ENCODE data around the gene NEDD1.

DNA sequence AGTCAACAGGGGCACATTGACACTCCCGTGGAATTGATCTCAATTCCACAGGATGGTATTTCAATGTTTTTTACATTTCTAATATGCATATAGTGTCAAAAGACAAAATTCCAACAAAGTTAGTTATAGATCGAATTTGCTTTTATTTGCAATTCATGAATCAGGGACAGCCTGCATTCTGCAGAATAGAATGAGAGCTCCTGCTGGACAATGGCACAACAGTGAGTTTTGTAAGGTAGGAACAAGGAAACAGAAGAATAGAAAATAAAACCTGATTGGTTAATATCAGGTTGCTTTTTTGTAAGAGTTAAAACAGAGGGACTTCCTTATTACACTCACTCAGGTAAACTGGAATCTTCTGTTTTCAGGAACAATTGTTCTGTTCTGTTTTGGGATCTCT lies 32.8 kb upstream of the NEDD1 start:
- TF ChIP-seq, protein P1, sequence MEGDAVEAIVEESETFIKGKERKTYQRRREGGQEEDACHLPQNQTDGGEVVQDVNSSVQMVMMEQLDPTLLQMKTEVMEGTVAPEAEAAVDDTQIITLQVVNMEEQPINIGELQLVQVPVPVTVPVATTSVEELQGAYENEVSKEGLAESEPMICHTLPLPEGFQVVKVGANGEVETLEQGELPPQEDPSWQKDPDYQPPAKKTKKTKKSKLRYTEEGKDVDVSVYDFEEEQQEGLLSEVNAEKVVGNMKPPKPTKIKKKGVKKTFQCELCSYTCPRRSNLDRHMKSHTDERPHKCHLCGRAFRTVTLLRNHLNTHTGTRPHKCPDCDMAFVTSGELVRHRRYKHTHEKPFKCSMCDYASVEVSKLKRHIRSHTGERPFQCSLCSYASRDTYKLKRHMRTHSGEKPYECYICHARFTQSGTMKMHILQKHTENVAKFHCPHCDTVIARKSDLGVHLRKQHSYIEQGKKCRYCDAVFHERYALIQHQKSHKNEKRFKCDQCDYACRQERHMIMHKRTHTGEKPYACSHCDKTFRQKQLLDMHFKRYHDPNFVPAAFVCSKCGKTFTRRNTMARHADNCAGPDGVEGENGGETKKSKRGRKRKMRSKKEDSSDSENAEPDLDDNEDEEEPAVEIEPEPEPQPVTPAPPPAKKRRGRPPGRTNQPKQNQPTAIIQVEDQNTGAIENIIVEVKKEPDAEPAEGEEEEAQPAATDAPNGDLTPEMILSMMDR (IDR thresholded peaks at IDR 0.05; ENCODE audit: low read depth, low read length), result no peak
- TF ChIP-seq POLR2A (IDR thresholded peaks at IDR 0.05; ENCODE audit: extremely low read depth, insufficient read length) (no peak), MYC (IDR thresholded peaks at IDR 0.05; ENCODE audit: low read depth, low read length) (no peak)
- TF ChIP-seq, protein P2, sequence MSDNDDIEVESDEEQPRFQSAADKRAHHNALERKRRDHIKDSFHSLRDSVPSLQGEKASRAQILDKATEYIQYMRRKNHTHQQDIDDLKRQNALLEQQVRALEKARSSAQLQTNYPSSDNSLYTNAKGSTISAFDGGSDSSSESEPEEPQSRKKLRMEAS (IDR thresholded peaks at IDR 0.05; ENCODE audit: low read depth, low read length), result no peak

Measured in NB4 (cell line).